HepG2 (cell line): ENCODE data around the gene FRMD1. TPM values are rescaled to one million over a fixed set of nuclear protein-coding genes. Genes with fewer than 3 reads are reported as not detected.

Experiments used
- ATAC-seq: fragments of 200-7000 bp; cut with Tn5 transposase; 3 replicates; pipeline ENCODE4 v1.9.1; 2020; ENCODE audit warnings: mild to moderate bottlenecking, moderate library complexity
- BruUV-seq: library from RNA; stranded (reverse); fragments of 400-500 nt; replicated peaks from 2 replicates; lab custom pipeline; 2021; lab: Mats Ljungman, UMichigan
- CTCF ChIA-PET: fragments of 300-600 bp; formaldehyde crosslinking; extraction: SDS; loops from one replicate; lab custom pipeline; 2021; ENCODE audit warnings: low total read pairs, inconsistent platforms, low intra/inter-chr PET ratio; lab: Yijun Ruan, JAX
- POLR2A ChIA-PET: fragments of 350-600 bp; sonication (Branson Sonifier 250); formaldehyde crosslinking; loops from one replicate; lab custom pipeline; 2020; ENCODE audit warnings: antibody characterized with exemption, inconsistent platforms; lab: Yijun Ruan, JAX
- DNase-seq: peaks from one replicate; pipeline ENCODE4 v3.0.0-alpha.2; 2015; ENCODE audit warnings: low spot score
- FAIRE-seq: peaks from 3 replicates; lab custom pipeline; 2011; peaks lifted over from hg19 to GRCh38; lab: Jason Lieb, UNC
- H2AFZ ChIP-seq: one replicate; pipeline ENCODE4 v1.6.1; 2011; ENCODE audit warnings: low read length, inconsistent platforms
- H3K27ac ChIP-seq: fragments of 300-600 bp; 3 replicates; pipeline ENCODE4 v1.8.0; 2011; ENCODE audit warnings: mixed run types, mild to moderate bottlenecking, mixed read lengths, low read length, inconsistent platforms; ENCODE audit not compliant: insufficient read depth; ENCODE audit errors: extremely low read length
- H3K27me3 ChIP-seq, 2 experiments: fragments of 200-600 bp in 1 of 2; 2 replicates in 1 of 2; 3 replicates in 1 of 2; pipeline versions ENCODE4 v1.6.0 to v1.8.0; 2011; ENCODE audit warnings: low read length in 2 of 2, mild to moderate bottlenecking in 2 of 2, moderate library complexity in 2 of 2, inconsistent platforms in 1 of 2; ENCODE audit not compliant: insufficient read depth in 2 of 2, control insufficient read depth in 1 of 2
- H3K36me3 ChIP-seq, 2 experiments: fragments of 200-600 bp in 1 of 2; replicated peaks in 1 of 2; 2 replicates in 1 of 2; 3 replicates in 1 of 2; pipeline versions ENCODE4 v1.5.1 to v1.8.0; 2011; ENCODE audit warnings: low read length in 2 of 2, inconsistent platforms in 1 of 2; ENCODE audit not compliant: insufficient read depth in 2 of 2, control insufficient read depth in 1 of 2
- H3K4me1 ChIP-seq: 2 replicates; pipeline ENCODE4 v1.5.1; 2012; ENCODE audit warnings: low read length, inconsistent platforms; ENCODE audit not compliant: insufficient read depth
- H3K4me2 ChIP-seq: 2 replicates; pipeline ENCODE4 v1.6.0; 2011; ENCODE audit warnings: low read depth, low read length, inconsistent platforms
- H3K4me3 ChIP-seq, 3 experiments: fragments of 200-600 bp in 1 of 3; sonication (generic), shearing (Covaris generic) in 1 of 3; replicated peaks in 1 of 3; 2 replicates each; pipeline ENCODE4 v1.5.1; 2011 to 2016; ENCODE audit warnings: low read length in 3 of 3, inconsistent platforms in 2 of 3, low read depth in 2 of 3, mild to moderate bottlenecking in 2 of 3, control low read depth in 1 of 3, mixed read lengths in 1 of 3; ENCODE audit not compliant: insufficient read depth in 1 of 3
- H3K79me2 ChIP-seq: one replicate; pipeline ENCODE4 v1.6.1; 2011; ENCODE audit warnings: low read length, inconsistent platforms; ENCODE audit not compliant: insufficient read depth
- H3K9ac ChIP-seq: 2 replicates; pipeline ENCODE4 v1.6.0; 2011; ENCODE audit warnings: mild to moderate bottlenecking, low read depth, low read length, inconsistent platforms; ENCODE audit not compliant: insufficient read depth
- H3K9me3 ChIP-seq: 2 replicates; pipeline ENCODE4 v1.5.1; 2012; ENCODE audit warnings: mild to moderate bottlenecking, low read length
- H4K20me1 ChIP-seq: 2 replicates; pipeline ENCODE4 v1.6.0; 2011; ENCODE audit warnings: inconsistent platforms, mild to moderate bottlenecking, low read length, moderate library complexity; ENCODE audit not compliant: insufficient read depth
- ATF7 ChIP-seq, 2 experiments: fragments of 450-650 bp in 1 of 2; sonication (generic) in 1 of 2; formaldehyde crosslinking in 1 of 2; IDR thresholded peaks; 2 replicates each; pipeline versions ENCODE4 v1.4.0 to v1.6.1; 2016 to 2020; ENCODE audit warnings: antibody characterized with exemption in 1 of 2, mild to moderate bottlenecking in 1 of 2, missing genetic modification reagents in 1 of 2
- CREB1 ChIP-seq, 2 experiments: fragments of 450-650 bp in 1 of 2; IDR thresholded peaks; 2 replicates each; pipeline ENCODE4 v1.6.1; 2016 to 2017; ENCODE audit warnings: control low read depth in 1 of 2, mild to moderate bottlenecking in 1 of 2, missing compliant biosample characterization in 1 of 2, missing genetic modification characterization in 1 of 2
- RBAK ChIP-seq: sonication (generic); formaldehyde crosslinking; IDR thresholded peaks from 2 replicates; pipeline ENCODE4 v1.5.1; 2020; ENCODE audit warnings: mild to moderate bottlenecking, missing genetic modification reagents
- REPIN1 ChIP-seq: sonication (generic); formaldehyde crosslinking; IDR thresholded peaks from 2 replicates; pipeline ENCODE4 v1.8.0; 2022; ENCODE audit warnings: missing genetic modification reagents, low read depth, mild to moderate bottlenecking, borderline replicate concordance
- SMYD3 ChIP-seq: sonication (generic); formaldehyde crosslinking; IDR thresholded peaks from 2 replicates; pipeline ENCODE4 v1.8.1; 2023; ENCODE audit warnings: mild to moderate bottlenecking, missing genetic modification reagents
- ZNF646 ChIP-seq: sonication (generic); formaldehyde crosslinking; IDR thresholded peaks from 2 replicates; pipeline ENCODE4 v1.9.0; 2021; ENCODE audit warnings: mild to moderate bottlenecking, missing genetic modification reagents
- ZNF788 ChIP-seq: sonication (generic); formaldehyde crosslinking; IDR thresholded peaks from 2 replicates; pipeline ENCODE4 v1.5.0; 2020; ENCODE audit warnings: mild to moderate bottlenecking, missing genetic modification reagents, borderline replicate concordance
- WGBS: methylation state at CpG from one replicate; pipeline ENCODE4 v1.1.6; 2017; ENCODE audit warnings: low lambda C conversion rate; 5-methylcytosine and 5-hydroxymethylcytosine counted together
- in situ Hi-C: cut with HindIII; loops from 2 replicates; pipeline ENCODE4 v1.10.0; 2017; ENCODE audit warnings: low pct_unique_long_range_greater_than_20kb; ENCODE audit not compliant: extremely low pct_ligation_motif_present
- intact Hi-C: fragments of 100-400 bp; cut with micrococcal nuclease; formaldehyde crosslinking; loops from one replicate; pipeline ENCODE4 v1.10.0; 2022; ENCODE audit not compliant: unreplicated experiment
- polyA plus RNA-seq, 8 experiments: library from polyadenylated mRNA; depleted of rRNA in 3 of 8; stranded (reverse) in 7 of 8; unstranded in 1 of 8; fragments of >200 nt; fragmentation: Illumina TruSeq in 4 of 8; extraction: Trizol in 4 of 8; gene quantifications; 2 replicates each; pipeline versions ENCODE4 v1.2.1 to v1.2.3, GENCODE V29; 2011 to 2016; ENCODE audit warnings: low read depth in 4 of 8, missing spikeins in 1 of 8, mixed read lengths in 1 of 8; ENCODE audit not compliant: insufficient read depth in 1 of 8
- total RNA-seq, 5 experiments: library from RNA; depleted of rRNA; stranded (reverse); fragments of >200 nt; fragmentation: Illumina TruSeq; extraction: Trizol; gene quantifications; 2 replicates each; pipeline ENCODE4 v1.2.3, GENCODE V29; 2016; ENCODE audit warnings: low read depth in 1 of 5
- TF ChIP-seq, protein P1 (sequence below): sonication (generic); formaldehyde crosslinking; IDR thresholded peaks from 2 replicates; pipeline ENCODE4 v1.8.0; 2022; ENCODE audit warnings: mild to moderate bottlenecking, missing genetic modification reagents, moderate library complexity

FRMD1 gene
- total and polyA plus RNA-seq, 2 of the 13 experiments (the other 11 are each of a cell fraction or from before 2014, with no cell fraction given): 0.01 TPM; not detected in 1

- intact Hi-C loops: no loop called here
- no peak overlapping the region for H2AFZ ChIP-seq
- H3K4me1 ChIP-seq: no peaks in the 10 kb centered on the region
- DNase-seq (no peak), FAIRE-seq (no peak), ATAC-seq (no peak)
- CTCF ChIA-PET: no interaction called here
- H3K79me2 ChIP-seq: no peaks in the 10 kb centered on the region
- no peaks in the 10 kb centered on the region for H4K20me1 ChIP-seq
- no peak overlapping the region for H3K9ac ChIP-seq
- BruUV-seq: no TSS peak
- H3K36me3 ChIP-seq: no peaks in the 10 kb centered on the region
- no peak overlapping the region for H3K4me3 ChIP-seq
- no peak overlapping the region for H3K27ac ChIP-seq
- POLR2A ChIA-PET: no interaction called here
- no peak overlapping the region for H3K4me2 ChIP-seq
- peaks cover 0 to 16% of the 10 kb centered on the region in 2 experiments; a peak in 2 of 5 replicates for H3K27me3 ChIP-seq
- H3K9me3 ChIP-seq: no peaks in the 10 kb centered on the region
- 12% methylated on average over 3 of the region's 3 CpGs for WGBS
- TF ChIP-seq ZNF788 (CRISPR knock-in tag) (no peak), RBAK (CRISPR knock-in tag) (no peak), ZNF646 (CRISPR knock-in tag) (no peak), ATF7 (IDR thresholded peaks at IDR 0.05) (peak; percentile 60; the same call in 1 of the 2 replicates), ATF7 (CRISPR knock-in tag; IDR thresholded peaks at IDR 0.05) (no peak), REPIN1 (CRISPR knock-in tag) (no peak), SMYD3 (no peak), CREB1 (IDR thresholded peaks at IDR 0.05) (peak; percentile 54; the same call in 1 of the 2 replicates), CREB1 (CRISPR knock-in tag; IDR thresholded peaks at IDR 0.05) (no peak)
- TF ChIP-seq, protein P1, sequence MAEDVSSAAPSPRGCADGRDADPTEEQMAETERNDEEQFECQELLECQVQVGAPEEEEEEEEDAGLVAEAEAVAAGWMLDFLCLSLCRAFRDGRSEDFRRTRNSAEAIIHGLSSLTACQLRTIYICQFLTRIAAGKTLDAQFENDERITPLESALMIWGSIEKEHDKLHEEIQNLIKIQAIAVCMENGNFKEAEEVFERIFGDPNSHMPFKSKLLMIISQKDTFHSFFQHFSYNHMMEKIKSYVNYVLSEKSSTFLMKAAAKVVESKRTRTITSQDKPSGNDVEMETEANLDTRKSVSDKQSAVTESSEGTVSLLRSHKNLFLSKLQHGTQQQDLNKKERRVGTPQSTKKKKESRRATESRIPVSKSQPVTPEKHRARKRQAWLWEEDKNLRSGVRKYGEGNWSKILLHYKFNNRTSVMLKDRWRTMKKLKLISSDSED (CRISPR knock-in tag): no peak
- TF ChIP-seq, all 625 proteins: peak for 2
- in situ Hi-C loops: no loop called here
Observed at GRCh38 chr6:168110437-168110836, 31.4 kb upstream of the FRMD1 start.
